Erythroblast (primary cell): ENCODE measurements around the gene LSM12.

Experiments used
- GATA1 ChIP-seq: IDR thresholded peaks from 2 replicates; pipeline ENCODE4 v1.6.1; 2011; ENCODE audit warnings: low read depth, mild to moderate bottlenecking, control low read depth, low read length, moderate library complexity
- POLR2A ChIP-seq: IDR thresholded peaks from 2 replicates; pipeline ENCODE4 v1.6.1; 2011; ENCODE audit warnings: mild to moderate bottlenecking, low read length

- no peak for TF ChIP-seq POLR2A
- no peak for TF ChIP-seq GATA1
These were observed 16.9 kb upstream of the LSM12 start for GRCh38 chr17:44083250-44083849.
